Measurements from ENCODE around the gene CEP164. TPM values are rescaled to one million over a fixed set of nuclear protein-coding genes. Genes with fewer than 3 reads are reported as not detected.
"Not testable (repeated sequence)": the region's sequence is repeated elsewhere in the genome, so short reads cannot be mapped to it uniquely, and the experiment has no call there.

Gene CEP164
- total RNA-seq, 1 donor from 2014 or later, result 30.7 TPM

DNA sequence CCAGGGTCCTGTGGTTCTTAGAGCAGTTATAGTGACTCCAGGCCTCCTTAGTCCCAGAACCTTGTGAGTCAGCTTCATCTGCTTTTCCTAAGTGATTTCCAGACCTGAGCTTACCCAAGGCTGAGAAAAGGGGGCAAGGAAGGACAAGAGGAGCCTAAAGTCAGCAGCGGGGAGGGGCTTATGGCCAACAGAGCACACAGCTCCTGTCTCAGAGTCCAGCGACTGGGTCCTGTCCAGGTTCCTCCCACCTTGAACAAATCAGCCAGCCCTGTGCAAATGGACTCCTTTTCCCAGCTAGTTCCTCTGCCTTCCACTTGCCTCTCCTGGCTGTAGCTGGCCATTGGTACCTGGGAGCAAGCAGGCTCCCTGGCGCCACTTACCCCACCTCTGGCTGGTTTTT, 22.5 kb upstream of the CEP164 start:
- DNase-seq (ENCODE audit: low spot score), result no peak

DNA sequence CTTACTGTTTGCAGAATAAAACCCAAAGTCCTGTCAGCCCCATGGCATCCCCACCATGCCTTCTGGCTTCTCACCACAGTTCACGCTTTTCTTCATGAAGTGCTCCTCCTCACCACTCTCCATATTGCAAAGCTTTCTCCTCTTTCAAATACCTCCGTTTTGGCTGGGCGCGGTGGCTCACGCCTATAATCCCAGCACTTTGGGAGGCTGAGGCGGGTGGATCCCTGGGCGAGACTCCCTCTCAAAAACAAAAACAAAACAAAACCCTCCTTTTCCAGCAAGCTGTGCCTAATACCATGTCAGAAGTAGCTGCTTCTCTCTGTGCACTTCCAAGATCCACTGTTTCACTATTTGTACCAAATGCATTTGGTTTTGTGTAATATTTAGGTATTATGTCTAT, 18.3 kb upstream of the CEP164 start:
- no peak for DNase-seq (ENCODE audit: low spot score)

DNA sequence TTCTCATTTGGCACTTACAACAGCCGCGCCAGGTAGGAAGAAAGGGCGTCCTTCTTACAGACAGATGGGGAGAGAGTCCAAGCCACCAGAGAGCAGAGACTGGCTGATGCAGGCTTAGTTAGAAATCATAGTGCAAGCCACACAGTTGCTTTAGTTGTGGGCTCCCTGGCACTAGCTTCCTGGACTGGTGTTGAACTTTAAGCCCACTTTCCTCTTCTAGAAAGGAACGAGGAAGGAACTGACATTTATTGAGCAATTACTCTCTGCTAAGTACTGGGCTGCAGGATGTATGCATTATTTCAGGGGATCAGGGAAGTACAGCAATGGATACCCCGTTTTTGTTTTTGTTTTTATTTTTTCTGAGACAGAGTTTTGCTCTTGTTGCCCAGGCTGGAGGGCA, 14.6 kb upstream of the CEP164 start:
- no peak for DNase-seq (ENCODE audit: low spot score)

DNA sequence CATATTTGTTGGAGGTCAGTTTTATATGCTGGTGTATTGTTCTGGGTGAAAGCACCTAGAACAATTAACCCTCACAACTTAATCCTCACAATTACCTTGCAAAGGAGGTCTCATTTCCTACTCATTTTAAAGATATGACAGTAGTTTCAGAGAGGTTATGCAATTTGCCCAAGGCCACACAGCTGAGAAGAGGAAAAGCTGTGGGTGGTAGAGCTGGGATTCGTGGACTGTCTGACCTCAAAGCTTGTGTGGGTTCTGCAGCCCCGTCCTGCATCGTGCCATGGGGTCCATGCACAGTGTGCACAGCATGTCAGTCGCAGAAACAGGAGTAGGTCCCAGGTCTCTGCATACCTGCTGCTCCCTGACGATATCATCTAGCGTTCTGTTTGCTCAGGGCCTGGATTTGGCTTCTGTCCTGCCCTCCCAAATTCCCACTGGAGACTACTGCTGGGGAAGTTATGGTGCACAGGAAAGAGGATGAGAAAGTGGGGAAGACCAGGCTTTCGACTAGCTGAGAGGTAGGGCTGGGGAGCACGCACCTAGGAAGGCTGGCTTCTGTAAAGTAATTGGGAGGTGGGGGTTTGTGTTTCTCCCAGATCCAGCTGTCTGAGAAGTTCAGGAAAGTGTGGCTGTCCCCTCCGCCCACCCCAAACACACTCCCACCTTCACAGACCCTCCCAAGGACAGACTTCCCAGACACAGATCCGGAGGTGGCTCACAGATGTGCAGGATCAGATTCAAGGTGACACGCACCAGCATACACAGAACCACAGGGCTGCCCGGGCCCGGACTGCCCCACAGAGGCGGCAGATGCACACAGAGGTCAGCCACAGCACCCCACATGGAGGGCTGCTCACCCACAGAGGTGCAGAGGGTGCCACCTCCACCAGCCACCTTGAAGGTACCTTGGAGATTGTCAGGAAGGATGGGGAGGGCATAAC, 13.6 kb upstream of the CEP164 start:
- DNase-seq (ENCODE audit: low spot score), result no peak

DNA sequence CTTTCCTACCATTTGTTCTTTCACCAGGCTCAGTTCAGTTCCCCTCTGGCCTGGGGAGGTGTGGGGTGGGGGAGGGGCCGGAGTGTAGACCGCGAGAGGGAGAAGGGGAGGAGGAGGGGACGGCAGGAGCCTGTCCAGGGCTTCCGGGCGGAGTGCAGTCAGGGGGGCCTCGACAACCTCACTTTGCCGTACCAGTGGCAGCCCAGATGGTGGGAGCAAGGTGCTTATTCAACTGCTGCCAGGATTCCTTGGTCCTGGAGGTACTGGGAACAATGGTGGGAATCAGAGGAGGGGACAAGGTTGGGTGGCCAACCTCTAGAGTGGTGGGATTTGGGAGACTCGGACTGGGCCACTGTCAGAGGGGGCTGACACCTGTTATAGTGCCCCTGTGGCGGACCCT, 12.8 kb upstream of the CEP164 start:
- DNase-seq (ENCODE audit: low spot score), result no peak

DNA sequence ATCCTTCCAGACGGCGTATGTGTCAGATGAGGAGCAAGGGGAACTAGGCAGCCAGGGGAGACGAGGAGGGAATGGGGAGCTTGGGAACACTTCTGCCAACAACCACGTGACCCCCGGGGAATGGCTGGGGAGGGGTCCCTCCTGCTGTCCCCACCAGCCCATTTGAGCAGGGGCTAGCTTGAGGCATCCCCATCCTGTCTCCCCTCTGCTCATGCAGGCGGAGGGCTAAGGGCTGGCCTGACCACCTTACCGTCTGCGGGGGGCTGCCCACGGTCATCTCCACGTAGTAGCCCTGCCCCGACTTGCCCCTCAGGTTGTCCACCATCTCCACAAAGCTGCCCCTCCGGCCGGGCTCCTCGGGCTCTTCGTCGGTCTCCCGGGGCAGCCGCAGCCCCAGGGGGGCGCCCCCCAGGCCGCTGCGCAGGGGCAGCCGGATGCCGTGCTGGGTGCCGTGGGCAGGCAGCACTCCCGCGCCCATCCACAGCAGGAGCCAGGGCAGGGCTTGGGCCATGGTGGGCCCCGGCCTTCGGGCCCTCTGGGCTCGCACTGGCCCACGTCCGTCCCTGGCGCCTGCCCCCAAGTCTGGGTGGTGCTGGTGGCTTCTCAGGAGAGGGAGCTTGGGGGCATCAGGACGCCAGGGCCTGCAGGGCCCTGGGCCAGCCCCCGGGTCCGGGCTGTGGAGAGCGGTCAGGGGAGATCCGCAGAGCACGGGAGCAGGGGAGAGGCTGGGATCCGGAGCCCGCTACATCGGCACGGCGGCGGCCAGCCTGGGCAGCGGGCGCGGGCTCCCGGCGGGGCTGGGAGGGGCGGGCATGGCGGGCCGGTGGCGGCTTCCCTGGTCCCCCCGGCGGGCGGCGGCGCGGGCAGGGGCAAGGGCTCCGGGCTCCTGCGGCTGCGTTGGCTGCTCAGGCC, 12.1 kb upstream of the CEP164 start:
- DNase-seq (ENCODE audit: low spot score), result no peak

DNA sequence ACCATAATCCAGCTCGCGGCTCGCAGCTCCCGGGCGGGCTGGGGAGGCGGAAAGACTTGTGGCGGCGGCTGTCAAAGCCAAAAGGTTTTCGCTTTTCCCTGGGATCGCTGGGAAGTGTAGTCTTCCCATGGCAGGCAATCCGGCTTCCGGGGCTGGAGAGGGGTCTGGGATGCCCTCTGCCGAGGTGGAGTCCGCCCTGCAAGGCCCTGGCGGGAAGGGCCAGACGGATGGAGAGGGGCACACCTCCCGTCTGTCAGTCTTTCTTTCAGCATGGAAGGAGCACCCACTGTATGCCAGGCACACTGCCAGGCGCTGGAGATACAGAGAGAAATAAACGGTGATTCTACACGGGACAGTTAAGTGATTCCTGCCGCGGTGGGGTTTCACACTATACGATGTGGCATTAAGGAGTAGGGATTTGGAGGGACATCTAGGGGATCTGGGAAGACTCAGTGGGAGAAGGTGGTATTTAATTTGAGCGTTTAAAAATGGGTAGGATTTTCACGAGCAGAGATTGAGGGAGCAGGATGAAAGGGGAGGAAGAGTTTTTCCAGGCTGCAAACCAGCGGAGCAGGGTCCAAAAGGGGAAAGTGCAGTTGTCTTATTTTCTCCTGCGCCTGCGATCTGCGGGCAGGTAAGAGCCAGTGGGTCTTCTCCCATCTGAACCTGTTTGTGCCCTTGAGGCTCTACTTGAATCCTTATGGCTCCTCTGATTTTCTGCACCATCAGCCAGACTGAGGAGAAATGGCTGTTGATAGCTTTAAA, 11.3 kb upstream of the CEP164 start, which contains the start of gene BACE1:
TSS of gene BACE1 (minus strand) at position 60 of the 765 bp plus-strand sequence. CDS start 461 bp downstream, outside the sequence.
- peak; percentile 81 for DNase-seq (ENCODE audit: low spot score)

DNA sequence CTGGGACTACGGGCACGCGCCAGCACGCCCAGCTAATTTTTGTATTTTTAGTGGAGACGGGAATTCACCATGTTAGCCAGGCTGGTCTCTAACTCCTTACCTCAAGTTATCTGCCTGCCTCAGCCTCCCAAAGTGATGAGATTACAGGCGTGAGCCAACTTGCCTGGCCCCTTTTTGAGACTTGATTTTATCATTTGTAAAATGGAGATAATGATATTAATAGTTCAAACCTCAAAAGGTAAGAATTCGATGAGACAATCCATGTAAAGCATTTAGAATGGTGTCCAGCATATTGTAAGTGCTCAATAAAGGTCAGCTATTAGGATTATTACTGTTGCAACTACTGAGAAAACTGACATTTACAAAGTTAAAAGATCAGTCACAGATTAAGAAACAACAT, 8.9 kb upstream of the CEP164 start:
- no peak for DNase-seq (ENCODE audit: low spot score)

DNA sequence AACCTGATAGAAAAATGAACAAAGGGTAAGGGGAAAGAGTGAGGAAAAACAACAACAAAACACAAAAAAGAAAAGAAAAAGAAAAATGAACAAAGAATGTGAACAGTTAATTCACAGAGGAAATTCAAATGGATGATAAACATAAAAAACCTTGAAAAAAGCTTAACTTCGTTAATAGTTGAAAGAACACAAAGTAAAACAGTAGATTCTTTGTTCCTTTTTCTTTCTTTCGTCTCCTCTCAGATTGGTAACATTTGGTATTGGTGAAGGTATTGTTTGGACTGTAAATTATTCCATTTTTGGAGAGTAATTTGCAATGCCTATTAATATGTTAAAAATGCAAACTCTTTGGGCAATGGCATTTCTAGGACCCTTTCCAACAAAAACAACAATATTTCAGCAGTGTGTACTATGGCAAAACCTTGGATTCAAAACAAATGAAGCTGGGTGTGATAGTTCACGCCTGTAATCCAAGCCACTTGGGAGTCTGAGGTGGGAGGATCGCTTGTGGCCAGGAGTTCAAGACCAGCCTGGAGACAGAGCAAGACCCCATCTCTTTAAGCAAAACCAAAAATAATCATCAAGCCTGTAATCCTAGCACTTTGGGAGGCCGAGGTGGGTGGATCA, 8.3 kb upstream of the CEP164 start:
- DNase-seq (ENCODE audit: low spot score), result no peak

DNA sequence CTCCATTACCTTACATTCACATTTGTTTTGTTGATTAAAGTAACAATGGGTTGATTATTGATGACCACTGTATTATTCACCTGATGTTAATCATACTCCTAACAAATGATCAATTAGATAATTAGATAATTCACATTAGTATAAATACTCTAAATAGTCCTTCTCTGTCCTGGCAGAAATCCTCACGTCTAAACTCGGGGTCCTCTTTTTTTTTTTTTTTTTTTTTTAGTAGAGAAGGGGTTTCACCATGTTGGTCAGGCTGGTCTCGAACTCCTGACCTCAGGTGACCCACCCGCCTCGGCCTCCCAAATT, 443 bp upstream of the CEP164 start:
- DNase-seq (ENCODE audit: low spot score), result not testable (repeated sequence)

DNA sequence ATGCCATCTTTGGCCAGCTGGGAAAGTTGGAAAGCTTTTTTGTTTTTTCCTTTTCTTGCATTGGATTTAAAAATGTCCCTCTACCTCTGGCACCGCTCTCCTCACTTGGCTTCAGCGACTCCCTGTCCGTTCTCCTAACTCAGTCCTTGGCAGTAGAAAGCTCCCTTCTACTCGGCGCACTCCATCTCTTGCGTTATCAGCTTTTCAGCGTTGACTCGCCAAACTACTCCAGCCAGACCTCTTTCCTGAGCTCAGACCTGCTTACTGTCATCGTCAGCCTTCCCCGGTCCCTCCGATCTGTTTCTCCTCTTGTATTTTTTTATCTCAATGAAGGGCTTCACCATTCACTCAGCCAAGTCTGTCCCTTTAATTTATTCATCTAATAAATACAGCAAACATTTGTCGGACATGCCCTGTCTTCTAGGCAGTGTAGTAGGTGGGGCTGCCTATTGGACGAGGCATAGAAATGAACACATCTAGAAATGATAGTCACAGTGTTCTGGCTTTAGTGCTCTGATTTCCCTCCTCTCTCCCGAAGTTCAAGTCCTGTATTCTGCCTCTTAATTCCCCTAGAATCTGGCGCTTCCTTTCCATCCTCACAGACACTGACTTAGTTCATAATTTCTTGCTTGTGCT, 839 bp downstream of the CEP164 start:
- DNase-seq (ENCODE audit: low spot score), result peak; percentile 29

DNA sequence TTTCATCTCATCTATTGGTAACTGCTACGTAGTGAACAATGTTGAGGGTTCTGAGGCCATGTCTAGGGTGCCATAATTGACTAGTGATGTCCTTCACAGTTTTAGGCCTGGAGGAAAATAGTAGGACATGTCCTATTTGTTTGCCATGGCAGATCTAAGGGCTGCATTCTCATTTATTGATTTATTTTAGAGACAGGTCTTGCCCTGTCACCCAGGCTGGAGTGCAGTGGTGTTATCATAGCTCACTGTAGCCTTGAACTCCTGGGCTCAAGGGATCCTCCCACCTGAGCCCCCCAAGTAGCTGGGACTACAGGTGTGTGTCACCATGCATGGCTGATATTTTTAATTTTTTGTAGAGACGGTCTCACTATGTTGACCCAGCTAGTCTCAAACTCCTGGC, 5.2 kb downstream of the CEP164 start:
- no peak for DNase-seq (ENCODE audit: low spot score)

DNA sequence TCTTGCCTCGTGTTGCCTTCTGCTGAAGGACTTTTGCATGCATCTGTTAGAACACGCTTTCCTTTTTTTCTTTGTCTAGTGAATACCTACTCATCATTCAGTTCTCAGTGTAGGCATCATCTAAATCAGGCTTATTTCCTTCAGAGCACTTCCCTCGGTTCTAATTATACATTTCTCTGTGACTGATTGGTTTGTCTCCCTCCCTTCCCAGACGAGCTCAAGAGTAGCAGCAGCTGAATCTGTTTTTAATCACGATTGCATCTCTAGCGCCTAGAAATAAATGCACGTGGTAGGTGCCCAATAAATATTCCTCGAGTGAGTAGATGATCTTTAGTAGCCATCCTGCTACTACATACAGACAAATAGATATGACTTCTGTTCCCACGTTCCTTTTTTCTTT, 6.3 kb downstream of the CEP164 start:
- no peak for DNase-seq (ENCODE audit: low spot score)

DNA sequence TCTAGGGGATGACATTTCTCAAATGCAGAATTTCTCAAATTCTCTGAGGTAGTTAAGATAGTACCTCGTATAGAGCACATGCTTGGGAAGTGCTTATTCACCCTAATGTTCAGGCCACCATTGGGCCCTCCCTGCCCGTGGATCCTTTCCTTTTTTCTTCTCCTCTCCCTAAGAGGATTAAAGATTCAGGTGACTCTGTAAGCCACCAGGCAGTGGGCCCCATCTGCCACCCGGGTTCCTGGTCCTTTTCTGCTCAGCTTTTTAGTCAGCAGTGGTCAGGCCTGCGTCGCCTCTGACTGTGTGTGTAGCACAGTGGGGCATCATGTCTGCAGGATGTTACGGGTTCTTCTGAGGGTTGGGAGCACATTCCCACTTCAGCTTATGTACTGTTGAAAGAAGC, 7.2 kb downstream of the CEP164 start:
- no peak for DNase-seq (ENCODE audit: low spot score)

DNA sequence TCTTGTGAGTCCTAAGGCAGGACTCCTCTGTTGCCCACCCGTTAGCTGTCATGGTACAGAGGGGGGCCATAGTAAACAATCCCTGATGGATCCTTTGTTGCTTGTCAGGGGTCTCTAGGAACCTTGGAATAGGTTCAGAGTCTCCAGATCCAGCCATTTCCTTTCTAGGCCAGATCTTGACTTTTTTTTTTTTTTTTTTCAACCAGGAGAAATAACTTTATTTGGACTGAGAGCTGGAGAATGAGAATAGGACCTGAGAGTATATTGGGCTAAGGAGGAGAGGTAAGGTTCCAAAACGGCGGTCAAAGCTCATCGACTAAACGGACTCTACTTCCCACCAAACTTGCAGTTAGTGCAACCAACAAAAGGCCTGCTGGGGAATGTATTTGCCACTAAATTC, 7.7 kb downstream of the CEP164 start:
- DNase-seq (ENCODE audit: low spot score), result no peak

DNA sequence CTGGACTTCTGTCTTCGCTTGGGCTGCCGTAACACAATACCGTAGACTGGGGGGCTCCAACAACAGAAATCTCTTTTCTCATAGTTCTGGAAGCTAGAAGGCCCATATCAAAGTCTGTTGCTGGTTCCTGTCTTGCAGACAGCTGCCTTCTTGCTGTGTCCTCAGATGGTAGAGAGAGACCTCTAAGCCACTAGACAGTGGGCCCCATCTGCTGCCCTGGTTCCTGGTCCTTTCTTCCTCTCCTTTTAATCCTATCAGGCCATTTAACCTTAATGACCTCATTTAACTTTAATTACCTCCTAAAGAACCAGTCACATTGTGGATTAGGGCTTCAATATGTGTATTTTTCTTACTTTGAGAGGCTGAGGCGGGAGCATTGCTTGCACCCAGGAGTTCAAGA, 9.4 kb downstream of the CEP164 start:
- DNase-seq (ENCODE audit: low spot score), result no peak

DNA sequence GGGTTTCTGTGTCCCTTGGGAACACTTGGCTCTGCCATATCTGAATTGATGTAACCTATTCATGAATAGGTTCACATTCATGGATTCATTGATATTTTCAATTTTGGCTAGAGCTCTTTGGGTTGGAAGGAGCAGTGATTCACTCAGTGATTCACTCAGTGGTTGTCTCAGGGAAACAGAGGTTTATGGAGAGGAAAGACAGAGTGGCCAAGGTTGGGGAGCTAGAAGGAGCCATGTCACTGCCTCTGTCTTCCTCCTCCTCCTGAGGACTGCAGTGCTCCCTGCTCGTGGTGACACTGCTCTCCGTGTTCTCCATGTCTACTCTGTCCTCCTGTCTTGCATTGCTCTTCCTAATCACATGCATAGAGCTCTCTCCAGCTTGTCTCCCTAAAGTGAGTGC, 17.4 kb downstream of the CEP164 start:
- no peak for DNase-seq (ENCODE audit: low spot score)

DNA sequence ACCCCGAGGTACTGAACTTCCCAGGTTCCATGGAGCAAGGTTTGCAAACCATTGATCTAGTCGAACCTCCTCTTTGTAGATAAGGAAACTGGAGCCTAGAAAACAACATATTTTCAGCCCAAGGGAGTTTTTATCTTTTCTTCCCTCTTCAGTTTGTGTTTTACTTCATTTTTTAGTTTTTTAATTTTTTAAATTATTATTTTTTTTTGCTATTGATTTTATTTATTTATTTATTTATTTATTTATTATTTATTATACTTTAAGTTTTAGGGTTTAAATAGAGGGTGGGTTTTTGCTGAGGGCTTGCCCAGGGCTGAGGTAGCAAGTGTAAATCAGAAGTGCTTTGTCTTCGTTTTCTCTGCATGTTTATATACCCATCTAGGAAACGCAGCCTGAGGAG, 26.9 kb downstream of the CEP164 start:
- no peak for DNase-seq (ENCODE audit: low spot score)

DNA sequence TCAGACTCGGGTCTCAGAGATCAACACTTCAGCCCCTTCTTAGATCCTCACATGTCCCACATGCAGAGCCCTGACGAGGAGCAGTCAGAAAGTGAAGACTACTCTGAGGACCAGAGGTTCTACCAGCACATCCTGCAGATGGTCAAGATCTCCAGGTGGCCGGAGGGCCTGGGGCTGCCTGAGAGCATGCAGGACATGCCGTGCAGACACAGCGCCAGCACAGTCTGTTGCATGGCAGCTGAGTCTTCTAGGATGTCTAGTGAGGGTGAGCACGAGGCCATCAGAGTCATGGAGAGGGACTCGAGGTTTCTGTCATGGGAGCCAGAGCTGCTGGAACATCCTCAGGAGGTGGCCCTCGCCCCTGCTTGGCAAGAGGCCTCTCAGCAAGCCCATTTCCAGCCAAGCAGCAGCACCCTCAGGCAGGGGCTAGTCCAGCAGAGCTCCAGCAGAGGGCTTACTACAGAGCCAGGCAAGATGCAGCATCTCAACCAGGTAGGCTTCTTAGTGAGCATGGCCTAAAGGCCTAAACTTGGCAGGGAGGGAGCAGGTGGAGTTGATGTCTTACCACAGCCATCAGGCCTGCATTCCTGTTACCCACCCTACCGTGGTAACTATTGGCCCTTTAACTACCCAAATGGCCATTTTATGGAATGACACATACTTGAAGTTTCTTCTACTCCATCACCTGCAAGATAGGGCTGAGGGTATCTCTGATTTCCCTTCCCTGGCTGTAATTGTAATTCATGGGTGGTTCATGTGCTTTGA, 28.7 kb downstream of the CEP164 start:
- no peak for DNase-seq (ENCODE audit: low spot score)

DNA sequence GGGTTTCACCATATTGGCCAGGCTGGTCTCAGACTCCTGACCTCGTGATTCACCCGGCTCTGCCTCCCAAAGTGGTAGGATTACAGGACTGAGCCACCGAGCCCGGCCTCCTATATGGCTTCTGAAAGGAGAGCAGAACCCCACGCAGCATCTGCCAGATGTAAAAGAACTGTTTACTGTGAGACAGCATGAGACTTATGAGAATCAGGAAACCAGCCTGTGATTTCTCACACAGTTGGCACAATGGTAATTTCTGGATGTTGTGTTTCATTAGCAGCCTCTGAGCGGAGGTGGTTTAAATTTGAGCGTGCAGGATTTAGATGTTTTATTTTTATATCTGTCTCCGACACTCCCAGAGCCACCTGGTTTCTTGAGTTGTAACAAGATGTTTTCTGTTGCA, 33.8 kb downstream of the CEP164 start:
- DNase-seq (ENCODE audit: low spot score), result no peak

All from mucosa of gallbladder (tissue), 1 donor.